ENCODE results near the gene MMAB. TPM values are rescaled to one million over a fixed set of nuclear protein-coding genes. Genes with fewer than 3 reads are reported as not detected.

The MMAB gene
- total and polyA plus RNA-seq, 2 of the 13 experiments (the other 11 are each of a cell fraction or from before 2014, with no cell fraction given), result 26.1 to 77.3 TPM

GRCh38 chr12:109600995-109601394 is 27.7 kb upstream of the MMAB start:
- DNase-seq (ENCODE audit: low spot score), result no peak
- no TSS peak for BruUV-seq (replicated peaks)
- 67% methylated on average over 7 of the region's 8 CpGs for WGBS (ENCODE audit: low lambda C conversion rate)
- no peak for ATAC-seq
- H3K4me1 ChIP-seq (ENCODE audit: insufficient read depth, low read length), result peaks cover 67% of the 10 kb centered on the region
- no peak overlapping the region for H3K4me3 ChIP-seq (replicated peaks in 1 of 3; ENCODE audit: insufficient read depth in 1 of 3, low read depth in 2 of 3, low read length in 3 of 3)
- H3K27ac ChIP-seq (ENCODE audit: extremely low read length, insufficient read depth, low read length), result no peak overlapping the region
- no peaks in the 10 kb centered on the region for H3K36me3 ChIP-seq (replicated peaks in 1 of 2; ENCODE audit: control insufficient read depth in 1 of 2, insufficient read depth in 2 of 2, low read length in 2 of 2)
- no peaks in the 10 kb centered on the region for H3K79me2 ChIP-seq (ENCODE audit: insufficient read depth, low read length)
- no peaks in the 10 kb centered on the region for H4K20me1 ChIP-seq (ENCODE audit: insufficient read depth, low read length)
- no peak for FAIRE-seq
- POLR2A ChIA-PET, result no interaction called here
- intact Hi-C loops (cut with micrococcal nuclease; ENCODE audit: unreplicated experiment) (no loop called here), in situ Hi-C loops (cut with HindIII; ENCODE audit: extremely low pct_ligation_motif_present, low pct_unique_long_range_greater_than_20kb) (no loop called here)
- no peak overlapping the region for H2AFZ ChIP-seq (ENCODE audit: low read length)
- peak; percentile 84 for TF ChIP-seq ZNF629 (CRISPR knock-in tag; conservative IDR thresholded peaks at IDR 0.05)
- TF ChIP-seq ELF3 (CRISPR knock-in tag; IDR thresholded peaks at IDR 0.05), result no peak
- no peaks in the 10 kb centered on the region for H3K9me3 ChIP-seq (ENCODE audit: low read length)
- no peak overlapping the region for H3K4me2 ChIP-seq (ENCODE audit: low read depth, low read length)
- H3K9ac ChIP-seq (ENCODE audit: insufficient read depth, low read depth, low read length), result no peak overlapping the region
- CTCF ChIA-PET (ENCODE audit: low intra/inter-chr PET ratio, low total read pairs), result no interaction called here
- no peaks in the 10 kb centered on the region; a peak in 3 of 5 replicates for H3K27me3 ChIP-seq (ENCODE audit: control insufficient read depth in 1 of 2, insufficient read depth in 2 of 2, low read length in 2 of 2)

- no peak for TF ChIP-seq HNF4G (IDR thresholded peaks at IDR 0.05; ENCODE audit: borderline replicate concordance, low read depth, low read length)
- TF ChIP-seq HNF4G (CRISPR knock-in tag; IDR thresholded peaks at IDR 0.05; ENCODE audit: borderline replicate concordance, low read depth), result no peak
- TF ChIP-seq ZNF263 (CRISPR knock-in tag; IDR thresholded peaks at IDR 0.05), result no peak
- no peak for TF ChIP-seq GATAD1 (CRISPR knock-in tag; IDR thresholded peaks at IDR 0.05)
- TF ChIP-seq FOXO4 (CRISPR knock-in tag; conservative IDR thresholded peaks at IDR 0.05), result 0 out of 2 replicates have a peak, but pooled peaks have one; percentile 5
- no peak for TF ChIP-seq PHF5A (CRISPR knock-in tag; IDR thresholded peaks at IDR 0.05; ENCODE audit: low read depth, unreplicated experiment)
- Histone ChIP-seq H3K9me3 (ENCODE audit: low read length) (no peaks in the 10 kb centered on the region), H3K4me1 (ENCODE audit: insufficient read depth, low read length) (peaks cover 62% of the 10 kb centered on the region), H3K79me2 (ENCODE audit: insufficient read depth, low read length) (no peaks in the 10 kb centered on the region), H3K36me3 (replicated peaks in 1 of 2; ENCODE audit: control insufficient read depth in 1 of 2, insufficient read depth in 2 of 2, low read length in 2 of 2) (no peaks in the 10 kb centered on the region; a peak in 1 of 5 replicates), H3K9ac (ENCODE audit: insufficient read depth, low read depth, low read length) (no peak overlapping the region), H4K20me1 (ENCODE audit: insufficient read depth, low read length) (no peaks in the 10 kb centered on the region), H3K4me2 (ENCODE audit: low read depth, low read length) (no peak overlapping the region), H3K4me3 (replicated peaks in 1 of 3; ENCODE audit: insufficient read depth in 1 of 3, low read depth in 2 of 3, low read length in 3 of 3) (no peak overlapping the region), H2AFZ (ENCODE audit: low read length) (no peak overlapping the region), H3K27ac (ENCODE audit: extremely low read length, insufficient read depth, low read length) (no peak overlapping the region), H3K27me3 (ENCODE audit: control insufficient read depth in 1 of 2, insufficient read depth in 2 of 2, low read length in 2 of 2) (no peaks in the 10 kb centered on the region; a peak in 2 of 5 replicates)
- in situ Hi-C loops (cut with HindIII; ENCODE audit: extremely low pct_ligation_motif_present, low pct_unique_long_range_greater_than_20kb), result no loop called here
- intact Hi-C loops (cut with micrococcal nuclease; ENCODE audit: unreplicated experiment), result no loop called here
- ATAC-seq, result no peak
- FAIRE-seq, result no peak
- POLR2A ChIA-PET, result interaction anchor here (3.2 to 3.7 kb wide), 2 partner anchors 115 to 174 kb away, joined by 26 to 35 read pairs; partner anchors contain the start of gene FAM222A
- no TSS peak for BruUV-seq (replicated peaks)
- CTCF ChIA-PET (ENCODE audit: low intra/inter-chr PET ratio, low total read pairs), result no interaction called here
- no peak for DNase-seq (ENCODE audit: low spot score)
- WGBS (ENCODE audit: low lambda C conversion rate), result 81% methylated on average over 2 of the region's 2 CpGs
Observed at GRCh38 chr12:109600481-109600880, 27.2 kb upstream of the MMAB start.

Data from HepG2 (cell line).